PC-3 (cell line): ENCODE results near the gene TRAFD1. TPM values are rescaled to one million over a fixed set of nuclear protein-coding genes. Genes with fewer than 3 reads are reported as not detected.

ENCODE experiments used
- ATAC-seq: fragments of 200-7000 bp; cut with Tn5 transposase; 2 replicates; pipeline ENCODE4 v1.9.1; 2020; ENCODE audit warnings: mild to moderate bottlenecking, moderate library complexity
- BruUV-seq: library from RNA; stranded (reverse); fragments of 400-500 nt; replicated peaks from 2 replicates; lab custom pipeline; 2021; lab: Mats Ljungman, UMichigan
- CTCF ChIA-PET: fragments of 300-600 bp; sonication (Branson Sonifier 250); formaldehyde crosslinking; loops from one replicate; lab custom pipeline; 2022; ENCODE audit warnings: antibody characterized with exemption; lab: Charles Lee
- POLR2A ChIA-PET: fragments of 300-600 bp; sonication (Branson Sonifier 250); formaldehyde crosslinking; loops from one replicate; lab custom pipeline; 2022; ENCODE audit warnings: antibody characterized with exemption; ENCODE audit not compliant: unreplicated experiment; lab: Charles Lee
- DNase-seq: peaks from one replicate; pipeline ENCODE4 v3.0.0-alpha.2; 2015
- H2AFZ ChIP-seq: fragments of 300-600 bp; sonication (generic); 2 replicates; pipeline ENCODE4 v1.6.0; 2016; ENCODE audit warnings: antibody characterized with exemption, low read length
- H3F3A ChIP-seq: fragments of 300-600 bp; sonication (generic); one replicate; pipeline ENCODE4 v1.6.0; 2017; ENCODE audit warnings: antibody characterized with exemption, low read length, control low read depth, mild to moderate bottlenecking; ENCODE audit not compliant: unreplicated experiment
- H3K27ac ChIP-seq: fragments of 300-600 bp; sonication (generic); 2 replicates; pipeline ENCODE4 v1.5.1; 2016; ENCODE audit warnings: mild to moderate bottlenecking, low read length
- H3K27me3 ChIP-seq: fragments of 300-600 bp; sonication (generic); 2 replicates; pipeline ENCODE4 v1.6.1; 2016; ENCODE audit warnings: low read length, mixed read lengths
- H3K36me3 ChIP-seq: fragments of 300-600 bp; sonication (generic); 2 replicates; pipeline ENCODE4 v1.6.1; 2016; ENCODE audit warnings: low read depth, mixed run types, low read length, mixed read lengths
- H3K4me1 ChIP-seq: fragments of 300-600 bp; sonication (generic); 2 replicates; pipeline ENCODE4 v1.5.1; 2016; ENCODE audit warnings: low read length; ENCODE audit not compliant: insufficient read depth
- H3K4me2 ChIP-seq: fragments of 300-600 bp; sonication (generic); 2 replicates; pipeline ENCODE4 v1.6.0; 2016; ENCODE audit warnings: low read length
- H3K4me3 ChIP-seq: fragments of 300-600 bp; sonication (generic); 2 replicates; pipeline ENCODE4 v1.5.1; 2016; ENCODE audit warnings: mild to moderate bottlenecking, low read length, mixed read lengths
- H3K79me2 ChIP-seq: fragments of 300-600 bp; sonication (generic); 2 replicates; pipeline ENCODE4 v1.6.1; 2017; ENCODE audit warnings: low read length, mixed read lengths
- H3K9ac ChIP-seq: fragments of 300-600 bp; sonication (generic); 2 replicates; pipeline ENCODE4 v1.6.0; 2016; ENCODE audit warnings: mild to moderate bottlenecking, low read length
- H3K9me2 ChIP-seq: fragments of 300-600 bp; sonication (generic); replicated peaks from 2 replicates; pipeline ENCODE4 v1.6.1; 2016; ENCODE audit warnings: mixed run types, low read length, mixed read lengths
- H3K9me3 ChIP-seq: fragments of 300-600 bp; sonication (generic); 2 replicates; pipeline ENCODE4 v1.6.1; 2016; ENCODE audit warnings: low read length, mixed read lengths
- H4K20me1 ChIP-seq: fragments of 300-600 bp; sonication (generic); 2 replicates; pipeline ENCODE4 v1.6.1; 2016; ENCODE audit warnings: low read length, mixed read lengths
- CTCF ChIP-seq: fragments of 300-600 bp; sonication (generic); conservative IDR thresholded peaks from 2 replicates; pipeline ENCODE4 v1.5.1; 2017; ENCODE audit warnings: antibody characterized with exemption, low read depth, mild to moderate bottlenecking, low read length
- EZH2 ChIP-seq: fragments of 300-600 bp; sonication (generic); IDR thresholded peaks from one replicate; pipeline ENCODE4 v1.6.1; 2017; ENCODE audit warnings: antibody characterized with exemption, mild to moderate bottlenecking, low read length; ENCODE audit not compliant: unreplicated experiment
- EZH2phosphoT487 ChIP-seq: fragments of 300-600 bp; sonication (generic); IDR thresholded peaks from 2 replicates; pipeline ENCODE4 v1.6.1; 2018; ENCODE audit warnings: mild to moderate bottlenecking, antibody characterized with exemption, low read length, borderline replicate concordance
- intact Hi-C: fragments of 100-400 bp; cut with micrococcal nuclease; formaldehyde crosslinking; loops from 2 replicates; pipeline ENCODE4 v1.9.0; 2023
- total RNA-seq: library from RNA; depleted of rRNA; stranded (reverse); fragments of >200 nt; gene quantifications from 2 replicates; pipeline ENCODE4 v1.2.3, GENCODE V29; 2014

Gene TRAFD1
- total RNA-seq, 1 experiment from 2014 or later: 34.1 TPM

GRCh38 chr12:112184056-112184887, 58.9 kb downstream of the TRAFD1 start:
- Histone ChIP-seq H4K20me1 (no peaks in the 10 kb centered on the region), H3F3A (no peaks in the 10 kb centered on the region), H3K4me1 (no peaks in the 10 kb centered on the region), H3K79me2 (no peaks in the 10 kb centered on the region), H3K9ac (no peak overlapping the region), H3K27me3 (no peaks in the 10 kb centered on the region), H3K9me2 (no peaks in the 10 kb centered on the region), H3K4me2 (no peak overlapping the region), H3K4me3 (no peak overlapping the region), H3K9me3 (no peaks in the 10 kb centered on the region), H3K36me3 (peaks cover 13% of the 10 kb centered on the region; the same call in 1 of the 2 replicates), H2AFZ (no peak overlapping the region), H3K27ac (no peak overlapping the region)
- BruUV-seq: no TSS peak
- ChIA-PET POLR2A (no interaction called here), CTCF (no interaction called here)
- no peak for TF ChIP-seq CTCF
- no peak for TF ChIP-seq EZH2
- no peak for TF ChIP-seq EZH2phosphoT487
- ATAC-seq (no peak), DNase-seq (no peak)
- intact Hi-C loops: no loop called here

- no peak overlapping the region for H3K27ac ChIP-seq
- BruUV-seq: no TSS peak
Measured at GRCh38 chr12:112185093-112185923, 59.9 kb downstream of the TRAFD1 start.

More at GRCh38 chr12:112185093-112185923, 59.9 kb downstream of the TRAFD1 start:
- Histone ChIP-seq H3K27me3 (no peaks in the 10 kb centered on the region), H2AFZ (no peak overlapping the region), H3K9me2 (no peaks in the 10 kb centered on the region), H3K9ac (no peak overlapping the region), H3K4me2 (no peak overlapping the region), H3F3A (no peaks in the 10 kb centered on the region), H3K4me1 (no peaks in the 10 kb centered on the region), H3K4me3 (no peak overlapping the region), H3K9me3 (no peaks in the 10 kb centered on the region), H4K20me1 (no peaks in the 10 kb centered on the region), H3K79me2 (no peaks in the 10 kb centered on the region), H3K36me3 (peaks cover 13% of the 10 kb centered on the region; the same call in 1 of the 2 replicates)
- ATAC-seq (no peak), DNase-seq (no peak)
- ChIA-PET POLR2A (no interaction called here), CTCF (no interaction called here)
- intact Hi-C loops: no loop called here
- no peak for TF ChIP-seq EZH2
- no peak for TF ChIP-seq EZH2phosphoT487
- no peak for TF ChIP-seq CTCF
